GM12891 (cell line): Measurements from ENCODE around the gene SYVN1.
"Not testable (repeated sequence)": the region's sequence is repeated elsewhere in the genome, so short reads cannot be mapped to it uniquely, and the experiment has no call there.

Experiments used
- DNase-seq: peaks from one replicate; pipeline ENCODE4 v3.0.0; 2011; ENCODE audit warnings: low spot score; ENCODE audit not compliant: insufficient read length
- FAIRE-seq: peaks from 2 replicates; lab custom pipeline; 2011; peaks lifted over from hg19 to GRCh38; lab: Jason Lieb, UNC
- PAX5 ChIP-seq: IDR thresholded peaks from 2 replicates; pipeline ENCODE4 v1.6.1; 2011; ENCODE audit warnings: low read length, moderate library complexity, mild to moderate bottlenecking; ENCODE audit not compliant: insufficient read depth, severe bottlenecking
- POLR2A ChIP-seq: IDR thresholded peaks from 2 replicates; pipeline ENCODE4 v1.6.1; 2011; ENCODE audit warnings: low read depth, low read length, control low read depth
- POLR2AphosphoS5 ChIP-seq: IDR thresholded peaks from 2 replicates; pipeline ENCODE4 v1.6.1; 2011; ENCODE audit warnings: low read depth, low read length, control low read depth
- POU2F2 ChIP-seq: IDR thresholded peaks from 2 replicates; pipeline ENCODE4 v1.6.1; 2011; ENCODE audit warnings: low read depth, mild to moderate bottlenecking, control low read depth, low read length, moderate library complexity
- SPI1 ChIP-seq: IDR thresholded peaks from 2 replicates; pipeline ENCODE4 v1.6.1; 2011; ENCODE audit warnings: low read depth, low read length, control low read depth
- TAF1 ChIP-seq: IDR thresholded peaks from 2 replicates; pipeline ENCODE4 v1.6.1; 2011; ENCODE audit warnings: low read depth, low read length, control low read depth

SYVN1 gene

GRCh38 chr11:65151331-65151899 lies 17.1 kb upstream of the SYVN1 start:
- DNase-seq (no peak), FAIRE-seq (no peak)
- TF ChIP-seq TAF1, result no peak
- no peak for TF ChIP-seq SPI1

GRCh38 chr11:65150509-65151299 lies 16.4 kb upstream of the SYVN1 start:
- FAIRE-seq, result peak; percentile 66
- peak; percentile 12; the same call in 1 of the 2 replicates for TF ChIP-seq SPI1
- TF ChIP-seq PAX5, result no peak
- no peak for TF ChIP-seq TAF1
- DNase-seq, result no peak

- FAIRE-seq, result not testable (repeated sequence)
Measured at GRCh38 chr11:65150131-65150508, 15.8 kb upstream of the SYVN1 start.

GRCh38 chr11:65148657-65149056 lies 14.3 kb upstream of the SYVN1 start:
- TF ChIP-seq POU2F2 (no peak), PAX5 (no peak), POLR2AphosphoS5 (no peak), TAF1 (no peak), POLR2A (no peak), SPI1 (no peak)
- FAIRE-seq, result no peak
- no peak for DNase-seq

More at GRCh38 chr11:65150131-65150508, 15.8 kb upstream of the SYVN1 start:
- DNase-seq, result not testable (repeated sequence)

GRCh38 chr11:65147352-65148075 lies 13.2 kb upstream of the SYVN1 start:
- TF ChIP-seq SPI1 (no peak), POLR2A (no peak), TAF1 (no peak), POLR2AphosphoS5 (no peak), PAX5 (no peak), POU2F2 (no peak)
- DNase-seq (no peak), FAIRE-seq (no peak)

GRCh38 chr11:65141896-65142494 lies 7.7 kb upstream of the SYVN1 start:
- DNase-seq, result no peak
- peak; percentile 83 for FAIRE-seq
- TF ChIP-seq POLR2A (no peak), TAF1 (no peak), POU2F2 (no peak)

- TF ChIP-seq POU2F2 (no peak), POLR2AphosphoS5 (no peak), POLR2A (no peak), PAX5 (no peak), SPI1 (no peak), TAF1 (no peak)
- FAIRE-seq (no peak), DNase-seq (no peak)
Measured at GRCh38 chr11:65136515-65137096, 2.3 kb upstream of the SYVN1 start.

GRCh38 chr11:65135633-65136145 lies 1.4 kb upstream of the SYVN1 start:
- DNase-seq (no peak), FAIRE-seq (peak; percentile 20)
- TF ChIP-seq POLR2A (no peak), TAF1 (no peak), PAX5 (no peak), POU2F2 (no peak), SPI1 (no peak), POLR2AphosphoS5 (no peak)

- no peak for FAIRE-seq
- TF ChIP-seq POLR2A, result peak; percentile 58; the same call in 1 of the 2 replicates
- 0 out of 2 replicates have a peak, but pooled peaks have one; percentile 23 for TF ChIP-seq TAF1
- TF ChIP-seq POU2F2, result 0 out of 2 replicates have a peak, but pooled peaks have one; percentile 16
- TF ChIP-seq POLR2AphosphoS5, result peak; percentile 63
- 0 out of 2 replicates have a peak, but pooled peaks have one; percentile 1 for TF ChIP-seq SPI1
- TF ChIP-seq PAX5, result no peak
- peak; percentile 82 for DNase-seq
Measured at GRCh38 chr11:65134952-65135632, 773 bp upstream of the SYVN1 start.
